Measurements from ENCODE around the gene ADD2.
A peak's percentile ranks its signal among the peaks of the same experiment; 100 is the strongest.
"Not testable (repeated sequence)": the region's sequence is repeated elsewhere in the genome, so short reads cannot be mapped to it uniquely, and the experiment has no call there.

ADD2 gene

GRCh38 chr2:70658476-70658875 lies 109.5 kb downstream of the ADD2 start:
- ChIA-PET POLR2A (no interaction called here), CTCF (interaction anchor here (1.1 to 2.4 kb wide), 5 partner anchors 11 to 356 kb away, joined by 3 to 6 read pairs (median 4); no protein-coding TSS in a partner anchor)
- DNase-seq (ENCODE audit: extremely low spot score): no peak
- no peak for TF ChIP-seq CTCF (IDR thresholded peaks at IDR 0.05; ENCODE audit: control extremely low read depth, extremely low read depth, low read depth, missing control alignments)

GRCh38 chr2:70657246-70657645 lies 110.8 kb downstream of the ADD2 start:
- TF ChIP-seq CTCF (IDR thresholded peaks at IDR 0.05; ENCODE audit: control extremely low read depth, extremely low read depth, low read depth, missing control alignments): no peak
- POLR2A ChIA-PET: no interaction called here
- DNase-seq (ENCODE audit: extremely low spot score): no peak
- CTCF ChIA-PET: interaction anchor here (1.0 to 2.6 kb wide), 6 partner anchors 12 to 355 kb away, joined by 3 to 10 read pairs (median 4); no protein-coding TSS in a partner anchor

DNA sequence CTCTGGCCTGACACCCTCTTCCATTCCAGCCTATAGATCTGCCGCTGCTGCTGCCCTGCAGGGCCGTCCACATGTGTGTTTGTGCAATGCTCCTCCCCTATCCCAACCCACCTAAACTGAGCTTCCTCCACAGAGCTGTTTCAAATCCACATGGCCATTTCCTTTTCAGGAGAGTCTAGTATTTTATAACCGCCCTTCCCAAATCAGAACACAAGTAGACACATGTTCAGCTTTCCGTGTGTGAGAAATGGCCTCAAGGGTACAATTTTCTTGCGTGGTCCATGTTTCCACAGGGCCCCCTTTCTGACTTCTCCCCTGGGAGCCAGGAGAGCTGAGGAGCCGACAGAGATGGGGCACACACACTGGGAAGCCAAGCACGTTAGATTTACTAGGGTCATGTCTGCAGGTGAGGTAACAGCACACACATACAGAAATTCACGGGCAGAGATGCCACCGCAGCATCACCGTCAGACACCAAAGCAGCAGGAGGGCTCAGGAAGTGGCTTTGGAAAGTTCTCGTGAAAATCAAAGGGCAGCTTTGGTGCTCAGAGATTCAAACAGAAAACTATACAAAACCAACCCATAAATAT lies 111.5 kb downstream of the ADD2 start:
- DNase-seq (ENCODE audit: extremely low spot score): no peak
- ChIA-PET POLR2A (no interaction called here), CTCF (interaction anchor here (0.7 to 2.6 kb wide), 6 partner anchors 11 to 352 kb away, joined by 3 to 10 read pairs (median 4); no protein-coding TSS in a partner anchor)
- TF ChIP-seq CTCF (IDR thresholded peaks at IDR 0.05; ENCODE audit: control extremely low read depth, extremely low read depth, low read depth, missing control alignments): no peak

DNA sequence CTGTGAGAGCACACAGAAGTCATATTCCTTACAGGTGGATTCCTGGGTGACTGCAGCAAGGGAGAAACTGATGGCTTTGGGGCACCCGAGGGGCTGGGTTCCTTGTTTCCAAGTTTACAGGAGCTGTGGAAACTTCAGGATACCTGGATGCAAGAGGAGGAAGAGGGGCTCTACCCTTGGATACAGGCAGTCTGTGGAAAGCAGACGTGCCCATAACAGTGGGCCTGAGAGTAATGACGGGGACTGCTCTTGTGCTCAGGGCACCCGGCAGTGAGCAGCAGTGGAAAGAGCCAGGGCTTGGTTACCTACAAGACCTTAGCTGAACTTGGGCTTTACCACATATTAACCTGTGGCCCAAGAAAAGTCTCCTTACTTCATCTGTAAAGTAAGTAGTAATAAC lies 112.2 kb downstream of the ADD2 start:
- no peak for TF ChIP-seq CTCF (IDR thresholded peaks at IDR 0.05; ENCODE audit: control extremely low read depth, extremely low read depth, low read depth, missing control alignments)
- CTCF ChIA-PET: interaction anchor here (1.0 to 2.9 kb wide), 3 partner anchors 11 to 931 kb away, joined by 3 to 11 read pairs (median 10); no protein-coding TSS in a partner anchor

DNA sequence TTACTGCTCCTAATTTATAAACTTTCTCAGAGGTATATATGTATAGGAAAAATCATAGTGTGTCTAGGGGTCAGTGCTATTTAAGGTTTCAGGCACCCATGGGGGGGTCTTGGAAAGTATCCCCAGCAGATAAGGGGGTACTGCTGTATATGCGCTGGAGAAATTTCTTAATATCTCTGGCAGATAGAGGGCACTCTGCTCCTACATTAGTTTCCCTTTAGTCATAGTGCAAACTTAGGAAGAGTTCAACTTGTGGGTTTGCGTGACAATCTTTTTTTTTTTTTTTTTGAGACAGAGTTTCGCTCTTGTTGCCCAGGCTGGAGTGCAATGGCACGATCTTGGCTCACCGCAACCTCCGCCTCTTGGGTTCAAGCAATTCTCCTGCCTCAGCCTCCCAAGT lies 112.8 kb downstream of the ADD2 start:
- CTCF ChIA-PET: interaction anchor here (1.0 to 2.9 kb wide), 3 partner anchors 10 to 930 kb away, joined by 3 to 11 read pairs (median 10); no protein-coding TSS in a partner anchor
- POLR2A ChIA-PET; DNase-seq (ENCODE audit: extremely low spot score): not testable (repeated sequence)
- peak; percentile 41 for TF ChIP-seq CTCF (IDR thresholded peaks at IDR 0.05; ENCODE audit: control extremely low read depth, extremely low read depth, low read depth, missing control alignments)

More for the DNA sequence above, 112.2 kb downstream of the ADD2 start:
- POLR2A ChIA-PET: no interaction called here
- no peak for DNase-seq (ENCODE audit: extremely low spot score)

GRCh38 chr2:70651727-70652126 lies 116.3 kb downstream of the ADD2 start:
- TF ChIP-seq CTCF (IDR thresholded peaks at IDR 0.05; ENCODE audit: control extremely low read depth, extremely low read depth, low read depth, missing control alignments): no peak
- DNase-seq (ENCODE audit: extremely low spot score): no peak
- POLR2A ChIA-PET: no interaction called here
- CTCF ChIA-PET: interaction anchor here (0.6 to 1.3 kb wide), 5 partner anchors 12 to 347 kb away, joined by 3 to 4 read pairs (median 3); no protein-coding TSS in a partner anchor

Data from GM10248 (cell line).